HCT116 (cell line): ENCODE data around the gene TOR4A. TPM values are rescaled to one million over a fixed set of nuclear protein-coding genes. Genes with fewer than 3 reads are reported as not detected.
"Not testable (repeated sequence)": the region's sequence is repeated elsewhere in the genome, so short reads cannot be mapped to it uniquely, and the experiment has no call there.

Experiments used
- ATAC-seq: fragments of 200-7000 bp; cut with Tn5 transposase; 2 replicates; pipeline ENCODE4 v1.9.1; 2020; ENCODE audit warnings: mild to moderate bottlenecking, moderate library complexity
- BruUV-seq: library from RNA; stranded (reverse); fragments of 400-500 nt; replicated peaks from 2 replicates; lab custom pipeline; 2021; lab: Mats Ljungman, UMichigan
- CTCF ChIA-PET: fragments of 300-600 bp; sonication (Branson Sonifier 250); formaldehyde crosslinking; loops from one replicate; lab custom pipeline; 2021; ENCODE audit warnings: antibody characterized with exemption; lab: Charles Lee
- POLR2A ChIA-PET: fragments of 300-600, 350-600 bp; sonication (Branson Sonifier 250); formaldehyde crosslinking; loops from one replicate; lab custom pipeline; 2021; ENCODE audit warnings: antibody characterized with exemption; lab: Charles Lee
- RAD21 ChIA-PET, 2 experiments: fragments of 300-600 bp; sonication (Branson Sonifier 250); formaldehyde crosslinking; loops; one replicate each; lab custom pipeline; 2023; ENCODE audit warnings: low total read pairs in 2 of 2; ENCODE audit not compliant: uncharacterized antibody in 2 of 2, unreplicated experiment in 2 of 2, low non-redundant PET in 1 of 2; lab: Charles Lee
- DNase-seq: peaks from one replicate; pipeline ENCODE4 v3.0.0-alpha.2; 2010; ENCODE audit warnings: low read depth, low spot score
- H2AFZ ChIP-seq: fragments of 200-600 bp; shearing (Covaris generic), sonication (generic); 2 replicates; pipeline ENCODE4 v1.6.1; 2017; ENCODE audit warnings: low read depth, mixed run types, mixed read lengths, antibody characterized with exemption, low read length; ENCODE audit not compliant: poor library complexity, severe bottlenecking
- H3K27ac ChIP-seq: 2 replicates; pipeline ENCODE4 v1.5.1; 2012; ENCODE audit warnings: low read depth, low read length
- H3K27me3 ChIP-seq: fragments of 200-600 bp; sonication (generic); 2 replicates; pipeline ENCODE4 v1.6.1; 2016; ENCODE audit warnings: mixed run types, low read length, mixed read lengths; ENCODE audit not compliant: insufficient read depth
- H3K36me3 ChIP-seq, 2 experiments: fragments of 200-500 bp in 1 of 2; fragments of 200-600 bp in 1 of 2; sonication (Bioruptor generic) in 1 of 2; sonication (generic) in 1 of 2; 2 replicates each; pipeline versions ENCODE4 v1.5.1 to v1.6.1; 2014 to 2016; ENCODE audit warnings: low read length in 2 of 2, inconsistent platforms in 1 of 2, mixed read lengths in 1 of 2, mixed run types in 1 of 2; ENCODE audit not compliant: insufficient read depth in 2 of 2, control insufficient read depth in 1 of 2
- H3K4me1 ChIP-seq, 2 experiments: fragments of 200-600 bp in 1 of 2; sonication (generic) in 1 of 2; 2 replicates each; pipeline versions ENCODE4 v1.5.1 to v1.6.1; 2012 to 2017; ENCODE audit warnings: low read length in 2 of 2, inconsistent platforms in 1 of 2, mild to moderate bottlenecking in 1 of 2, mixed read lengths in 1 of 2, mixed run types in 1 of 2, moderate library complexity in 1 of 2; ENCODE audit not compliant: insufficient read depth in 2 of 2, control insufficient read depth in 1 of 2
- H3K4me2 ChIP-seq: fragments of 200-600 bp; sonication (generic); 2 replicates; pipeline ENCODE4 v1.6.1; 2017; ENCODE audit warnings: mixed run types, low read length, mixed read lengths
- H3K4me3 ChIP-seq, 2 experiments: fragments of 200-600 bp in 1 of 2; sonication (generic) in 1 of 2; replicated peaks in 1 of 2; 2 replicates each; pipeline ENCODE4 v1.5.1; 2011 to 2016; ENCODE audit warnings: low read length in 2 of 2, control low read depth in 1 of 2, low read depth in 1 of 2, mild to moderate bottlenecking in 1 of 2, mixed read lengths in 1 of 2, mixed run types in 1 of 2
- H3K79me2 ChIP-seq: fragments of 200-600 bp; sonication (generic); 2 replicates; pipeline ENCODE4 v1.6.1; 2017; ENCODE audit warnings: mild to moderate bottlenecking, mixed run types, low read length, moderate library complexity, mixed read lengths; ENCODE audit not compliant: insufficient read depth
- H3K9ac ChIP-seq: fragments of 200-600 bp; sonication (generic); 2 replicates; pipeline ENCODE4 v1.6.1; 2016; ENCODE audit warnings: low read length, mixed read lengths
- H3K9me2 ChIP-seq: fragments of 200-600 bp; sonication (generic), shearing (Covaris generic); 2 replicates; pipeline ENCODE4 v1.6.1; 2017; ENCODE audit warnings: mixed run types, mild to moderate bottlenecking, moderate library complexity; ENCODE audit not compliant: insufficient read depth
- H3K9me3 ChIP-seq, 2 experiments: fragments of 200-500 bp in 1 of 2; fragments of 200-600 bp in 1 of 2; sonication (Bioruptor generic) in 1 of 2; sonication (generic) in 1 of 2; 2 replicates each; pipeline ENCODE4 v1.6.1; 2014 to 2017; ENCODE audit warnings: low read length in 2 of 2, mixed read lengths in 2 of 2, inconsistent platforms in 1 of 2, low read depth in 1 of 2, mild to moderate bottlenecking in 1 of 2, mixed run types in 1 of 2, moderate library complexity in 1 of 2; ENCODE audit not compliant: control insufficient read depth in 1 of 2, insufficient read depth in 1 of 2
- H4K20me1 ChIP-seq: fragments of 200-600 bp; sonication (generic), shearing (Covaris generic); 2 replicates; pipeline ENCODE4 v1.6.1; 2017; ENCODE audit warnings: mixed run types, mild to moderate bottlenecking, moderate library complexity; ENCODE audit not compliant: insufficient read depth
- CBX3 ChIP-seq: IDR thresholded peaks from 2 replicates; pipeline ENCODE4 v1.6.1; 2012; ENCODE audit warnings: low read depth
- CTCF ChIP-seq, 3 experiments: fragments of 200-600 bp in 1 of 3; sonication (generic) in 1 of 3; IDR thresholded peaks in 2 of 3; conservative IDR thresholded peaks in 1 of 3; 2 replicates each; pipeline ENCODE4 v1.5.1; 2012 to 2017; ENCODE audit warnings: low read depth in 2 of 3, low read length in 2 of 3, antibody characterized with exemption in 1 of 3, borderline replicate concordance in 1 of 3, control low read depth in 1 of 3, mild to moderate bottlenecking in 1 of 3, mixed read lengths in 1 of 3, mixed run types in 1 of 3, moderate library complexity in 1 of 3; ENCODE audit not compliant: insufficient read depth in 1 of 3
- FOSL1 ChIP-seq: IDR thresholded peaks from 2 replicates; pipeline ENCODE4 v1.6.1; 2012; ENCODE audit warnings: low read depth
- JUND ChIP-seq: IDR thresholded peaks from 2 replicates; pipeline ENCODE4 v1.6.1; 2012
- MAX ChIP-seq: IDR thresholded peaks from 2 replicates; pipeline ENCODE4 v1.6.1; 2012
- POLR2A ChIP-seq: IDR thresholded peaks from 2 replicates; pipeline ENCODE4 v1.7.0; 2011; ENCODE audit warnings: borderline replicate concordance; ENCODE audit not compliant: insufficient read depth, insufficient read length; ENCODE audit errors: extremely low read depth
- POLR2AphosphoS5 ChIP-seq: IDR thresholded peaks from 2 replicates; pipeline ENCODE4 v1.6.1; 2011; ENCODE audit warnings: mild to moderate bottlenecking, low read depth, low read length, moderate library complexity
- SP1 ChIP-seq: IDR thresholded peaks from 2 replicates; pipeline ENCODE4 v1.6.1; 2012; ENCODE audit warnings: low read depth
- SRF ChIP-seq: IDR thresholded peaks from 2 replicates; pipeline ENCODE4 v1.6.1; 2012; ENCODE audit warnings: low read depth
- YY1 ChIP-seq: IDR thresholded peaks from 2 replicates; pipeline ENCODE4 v1.6.1; 2011; ENCODE audit warnings: low read length, low read depth, moderate library complexity, mild to moderate bottlenecking; ENCODE audit not compliant: insufficient replicate concordance; ENCODE audit errors: extremely low read depth
- ZFX ChIP-seq: fragments of 450-650 bp; IDR thresholded peaks from 2 replicates; pipeline ENCODE4 v1.6.1; 2017
- ZNF274 ChIP-seq: fragments of 200-500 bp; sonication (Bioruptor generic); IDR thresholded peaks from 2 replicates; pipeline ENCODE4 v1.6.1; 2014; ENCODE audit warnings: mild to moderate bottlenecking, low read depth, low read length, inconsistent platforms
- intact Hi-C: fragments of 100-400 bp; cut with micrococcal nuclease; formaldehyde crosslinking; loops from 2 replicates; pipeline ENCODE4 v1.10.0; 2022
- total RNA-seq: library from RNA; stranded (reverse); gene quantifications from one replicate; pipeline ENCODE4 v1.2.1, GENCODE V29; 2021; ENCODE audit not compliant: unreplicated experiment

The TOR4A gene
- total RNA-seq, 1 experiment from 2014 or later = 34.0 TPM

GRCh38 chr9:137239541-137240200 is 37.9 kb upstream of the TOR4A start:
- H3K4me2 ChIP-seq = peak overlapping the region; percentile 79
- H3K27me3 ChIP-seq, ATAC-seq, H2AFZ ChIP-seq, H3K9me2 ChIP-seq, H3K9me3 ChIP-seq, DNase-seq, intact Hi-C loops: not testable (repeated sequence)
- H3K4me1 ChIP-seq = peaks cover 31 to 61% of the 10 kb centered on the region in 2 experiments
- RAD21 ChIA-PET = interaction anchor here in 1 of 2 experiments (0.7 kb wide), 1 partner anchor 13 kb away, joined by 3 read pairs; the partner anchor contains the start of gene RNF224
- BruUV-seq = TSS peak; percentile 71
- H3K27ac ChIP-seq = peak overlapping the region; percentile 100
- peaks cover 21% of the 10 kb centered on the region; the same call in 1 of the 2 replicates for H4K20me1 ChIP-seq
- POLR2A ChIA-PET = interaction anchor here (0.7 to 1.9 kb wide), 12 partner anchors 10 to 169 kb away, joined by 3 to 39 read pairs (median 5); partner anchors contain the start of genes NELFB, NRARP, RNF224 and SAPCD2
- peak overlapping the region; percentile 97 for H3K9ac ChIP-seq
- H3K4me3 ChIP-seq = peak overlapping the region; percentile 69 to 73
- H3K36me3 ChIP-seq = peaks cover 11 to 21% of the 10 kb centered on the region in 2 experiments
- CTCF ChIA-PET = interaction anchor here (1.9 kb wide), 1 partner anchor 210 kb away, joined by 4 read pairs; no protein-coding TSS in a partner anchor
- H3K79me2 ChIP-seq = peaks cover 40% of the 10 kb centered on the region

GRCh38 chr9:137240318-137240840 is 37.1 kb upstream of the TOR4A start:
- H3K4me1 ChIP-seq = peaks cover 31 to 61% of the 10 kb centered on the region in 2 experiments
- H3K27ac ChIP-seq = peak overlapping the region; percentile 100
- intact Hi-C loops = no loop called here
- H3K79me2 ChIP-seq = peaks cover 40% of the 10 kb centered on the region
- H3K27me3 ChIP-seq = no peaks in the 10 kb centered on the region
- POLR2A ChIA-PET = interaction anchor here (0.6 to 1.9 kb wide), 30 partner anchors 9 to 292 kb away, joined by 3 to 39 read pairs (median 5); partner anchors contain the start of genes ANAPC2, DPP7, ENTPD2 and ENTPD8
- peaks cover 11 to 21% of the 10 kb centered on the region in 2 experiments for H3K36me3 ChIP-seq
- peak overlapping the region; percentile 69 to 73 for H3K4me3 ChIP-seq
- peak overlapping the region; percentile 97 for H3K9ac ChIP-seq
- no peaks in the 10 kb centered on the region for H3K9me2 ChIP-seq
- TF ChIP-seq ZFX = peak; percentile 97
- no peak for TF ChIP-seq MAX
- TF ChIP-seq ZNF274 = no peak
- TF ChIP-seq JUND = no peak
- peak; percentile 64 for TF ChIP-seq POLR2A
- TF ChIP-seq FOSL1 = no peak
- peak; percentile 25 for TF ChIP-seq YY1
- no peak for TF ChIP-seq CBX3
- TF ChIP-seq CTCF (IDR thresholded peaks at IDR 0.05 in 2 of 3, conservative IDR thresholded peaks at IDR 0.05 in 1 of 3; ENCODE audit: borderline replicate concordance in 1 of 3, insufficient read depth in 1 of 3, low read depth in 2 of 3, low read length in 2 of 3) = no peak
- peak; percentile 64 for TF ChIP-seq POLR2AphosphoS5
- no peak for TF ChIP-seq SP1
- TF ChIP-seq SRF = no peak
- H3K9me3 ChIP-seq = no peaks in the 10 kb centered on the region
- H3K4me2 ChIP-seq = peak overlapping the region; percentile 79
- no peak overlapping the region for H2AFZ ChIP-seq
- RAD21 ChIA-PET = no interaction called here
- DNase-seq = no peak
- peaks cover 21% of the 10 kb centered on the region; the same call in 1 of the 2 replicates for H4K20me1 ChIP-seq
- CTCF ChIA-PET = interaction anchor here (1.0 to 1.9 kb wide), 5 partner anchors 14 to 211 kb away, joined by 3 to 10 read pairs (median 5); partner anchors contain the start of gene MAN1B1
- peak; percentile 37 for ATAC-seq
- no TSS peak for BruUV-seq
